HG03432 (cell line): Measurements from ENCODE around the gene PACS2.
"Not testable (repeated sequence)": the region's sequence is repeated elsewhere in the genome, so short reads cannot be mapped to it uniquely, and the experiment has no call there.

Experiments
- ATAC-seq: cut with Tn5 transposase; IDR thresholded peaks from one replicate; pipeline ENCODE4 v1.9.1; 2021; ENCODE audit warnings: mild to moderate bottlenecking, moderate library complexity; ENCODE audit not compliant: unreplicated experiment

PACS2 gene

DNA sequence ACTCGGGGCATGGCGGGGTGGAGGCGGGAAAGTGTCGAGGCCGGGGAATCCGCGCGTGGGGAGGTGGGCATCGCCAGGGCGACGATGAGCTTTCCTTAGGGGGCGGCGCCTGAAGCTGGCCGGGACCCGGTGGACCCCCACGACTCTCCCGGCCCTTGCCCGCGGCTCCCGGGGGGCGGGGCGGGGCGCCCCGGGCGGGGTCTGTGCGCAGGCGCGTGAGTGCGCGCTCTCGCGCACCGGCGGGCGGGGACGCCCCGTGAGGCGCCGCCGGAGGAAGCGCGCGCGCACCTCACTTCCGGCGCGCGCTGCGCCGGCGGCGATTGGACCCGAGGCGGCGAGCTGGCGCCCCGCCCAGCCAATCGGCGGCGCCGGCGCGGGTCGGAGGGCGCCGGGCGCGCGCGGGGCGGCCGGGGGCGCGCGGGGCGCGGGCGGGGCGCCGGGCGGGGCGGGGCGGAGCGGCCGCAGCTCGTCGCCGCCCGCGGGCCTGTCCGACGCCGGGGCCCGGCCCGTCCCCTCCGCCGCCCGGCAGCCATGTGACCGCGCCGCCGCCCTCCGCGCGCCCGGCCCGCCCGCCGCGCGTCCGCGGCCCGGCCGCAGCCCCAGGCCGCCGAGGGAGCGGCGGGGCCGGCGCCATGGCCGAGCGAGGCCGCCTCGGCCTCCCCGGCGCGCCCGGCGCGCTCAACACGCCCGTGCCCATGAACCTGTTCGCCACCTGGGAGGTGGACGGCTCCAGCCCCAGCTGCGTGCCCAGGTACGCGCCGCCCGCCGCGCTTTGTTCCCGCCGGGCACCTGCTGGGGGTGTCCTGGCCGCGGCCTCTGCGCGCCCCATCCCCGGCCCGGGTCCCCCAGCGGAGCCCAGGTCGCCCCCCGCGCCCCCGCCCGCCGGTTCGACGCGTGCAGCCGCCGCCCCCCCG, at the start of gene PACS2:
Gene PACS2 (plus strand): TSS at position 462 of the 914 bp plus-strand sequence. CDS start 171 bp downstream, at position 633.
- peak; percentile 70 for ATAC-seq

DNA sequence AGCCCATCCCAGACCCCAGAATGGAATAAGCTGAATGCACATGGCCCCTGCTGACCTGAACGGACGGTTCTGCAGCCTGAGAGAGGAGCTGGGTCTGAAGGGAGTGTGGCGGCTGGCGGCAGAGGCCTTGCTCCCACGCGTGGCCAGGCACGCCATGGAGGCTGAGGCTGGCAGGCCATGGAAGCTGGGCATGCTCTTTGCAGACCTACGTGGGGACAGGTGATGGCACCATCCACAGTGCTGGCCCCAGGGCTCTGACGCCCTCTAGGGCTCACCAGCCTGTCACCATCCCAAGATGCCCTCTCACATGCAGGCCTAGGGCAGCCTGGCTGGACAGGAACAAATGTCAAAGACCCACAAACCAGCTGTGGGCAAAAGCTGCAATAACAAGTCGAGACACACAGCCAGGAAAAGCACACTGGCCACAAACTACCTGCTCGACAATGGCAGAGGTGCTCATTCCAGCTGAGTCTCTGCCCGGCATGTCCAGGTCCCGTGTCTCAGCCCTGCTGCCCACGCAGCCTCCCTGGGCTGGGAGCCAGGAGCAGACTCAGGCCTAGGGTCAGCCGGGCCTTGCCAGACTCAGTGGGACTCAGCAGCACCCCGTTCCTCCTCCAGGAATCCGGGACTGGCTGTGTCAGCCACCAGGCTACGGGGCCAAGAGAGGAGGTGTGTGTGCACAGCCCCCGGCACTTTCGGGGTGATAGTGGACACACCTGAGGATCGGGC, 46.6 kb upstream of the PACS2 start:
- no peak for ATAC-seq

DNA sequence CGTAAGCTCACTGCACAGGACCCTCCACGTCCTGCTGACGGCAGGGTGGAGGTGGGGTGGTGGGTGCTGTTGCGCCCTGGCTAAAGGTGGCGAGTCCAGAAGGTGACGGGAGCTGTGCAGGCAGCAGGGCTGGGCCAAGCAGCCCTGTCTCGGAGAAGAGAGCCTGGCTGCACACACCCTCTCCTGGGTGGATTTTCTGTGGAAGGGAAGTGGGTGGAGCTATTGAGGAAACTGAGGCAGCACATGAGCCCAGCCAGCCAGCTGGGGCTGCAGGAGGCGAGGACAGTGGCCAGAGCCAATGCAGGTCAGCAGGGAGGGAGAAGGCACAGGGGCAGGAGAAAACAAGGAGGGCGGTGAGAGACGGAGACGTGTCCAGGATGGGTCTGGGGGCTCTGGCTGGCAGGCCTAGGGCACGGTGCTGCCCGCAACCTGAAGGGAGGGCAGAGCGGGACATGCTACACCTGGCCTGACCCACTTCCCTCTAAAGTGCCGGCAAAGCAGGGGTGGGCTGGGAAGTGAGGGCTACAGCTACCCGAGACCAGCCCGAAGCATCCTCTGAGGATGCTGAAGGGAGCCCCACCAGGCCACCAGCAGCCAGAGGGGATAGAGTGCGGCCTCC, 45.7 kb upstream of the PACS2 start:
- no peak for ATAC-seq

DNA sequence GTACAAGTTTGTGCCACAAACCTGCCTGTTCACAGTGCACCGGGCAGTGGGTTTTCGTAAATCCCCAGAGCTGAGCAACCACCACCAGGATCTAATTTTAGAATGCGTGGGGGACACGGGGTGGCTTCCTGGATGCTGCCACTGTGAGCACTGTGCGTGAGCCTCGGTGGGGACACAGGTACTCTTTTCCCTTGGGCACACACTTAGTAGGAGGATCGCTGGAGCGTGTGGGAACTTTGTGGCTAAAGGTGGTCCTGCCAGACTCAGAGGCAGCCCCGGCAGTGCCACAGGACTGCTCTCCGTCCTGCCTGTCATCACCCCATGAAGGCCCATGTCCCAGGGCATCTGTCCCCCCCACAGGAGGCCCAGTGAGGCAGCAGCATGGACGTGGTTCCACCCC, 45.1 kb upstream of the PACS2 start:
- ATAC-seq: no peak

DNA sequence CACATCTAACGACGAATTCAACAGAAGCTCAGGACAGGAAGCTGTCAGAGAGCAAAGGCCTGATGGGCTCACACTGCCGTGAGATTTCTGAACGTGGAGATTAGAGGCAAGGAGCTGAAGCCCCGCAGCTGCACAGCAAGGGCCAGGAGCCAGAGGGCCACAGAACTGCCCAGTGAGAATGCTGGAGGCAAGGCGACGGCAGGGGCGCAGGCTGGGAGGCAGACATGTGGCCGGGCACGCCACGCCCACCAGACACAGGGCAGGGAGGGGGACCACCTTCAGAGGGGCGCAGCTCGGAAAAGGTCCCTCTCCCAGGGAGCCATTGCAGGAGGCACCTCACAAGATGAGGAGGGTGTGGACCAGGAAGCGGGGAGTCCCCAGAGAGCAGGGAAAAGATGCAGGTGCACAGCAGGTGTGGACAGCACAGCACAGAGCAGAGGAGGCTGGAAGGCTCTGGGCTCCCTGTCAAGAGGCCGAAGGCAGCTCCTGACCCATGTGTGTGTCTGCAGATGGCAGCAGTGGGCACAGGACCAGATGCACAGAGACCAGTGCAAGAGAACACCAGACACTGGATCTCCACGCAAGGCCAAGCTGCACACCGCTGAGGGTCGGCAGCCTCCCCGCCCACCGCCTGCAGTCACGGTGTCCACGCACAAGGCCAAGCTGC, 43.2 kb upstream of the PACS2 start:
- no peak for ATAC-seq

DNA sequence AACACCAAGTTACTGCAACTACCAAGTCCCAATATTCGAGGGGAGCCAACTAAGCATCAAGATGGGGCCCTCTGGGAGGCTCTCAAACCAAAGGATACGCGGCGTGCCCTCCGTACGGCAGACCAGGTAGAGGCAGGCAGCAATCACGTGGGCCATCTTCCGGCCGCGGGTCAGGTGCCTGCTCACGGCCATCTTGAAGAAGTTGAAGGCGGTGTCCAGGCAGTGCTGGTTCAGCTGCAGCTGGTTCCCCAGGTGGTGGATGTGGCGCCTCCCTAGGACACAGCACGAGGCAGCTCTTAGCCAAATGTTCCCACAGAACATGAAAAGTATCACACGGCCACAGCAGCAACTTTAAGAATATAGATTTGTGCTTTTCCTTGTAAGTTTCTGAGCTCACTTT, 41.9 kb upstream of the PACS2 start:
- ATAC-seq: no peak

DNA sequence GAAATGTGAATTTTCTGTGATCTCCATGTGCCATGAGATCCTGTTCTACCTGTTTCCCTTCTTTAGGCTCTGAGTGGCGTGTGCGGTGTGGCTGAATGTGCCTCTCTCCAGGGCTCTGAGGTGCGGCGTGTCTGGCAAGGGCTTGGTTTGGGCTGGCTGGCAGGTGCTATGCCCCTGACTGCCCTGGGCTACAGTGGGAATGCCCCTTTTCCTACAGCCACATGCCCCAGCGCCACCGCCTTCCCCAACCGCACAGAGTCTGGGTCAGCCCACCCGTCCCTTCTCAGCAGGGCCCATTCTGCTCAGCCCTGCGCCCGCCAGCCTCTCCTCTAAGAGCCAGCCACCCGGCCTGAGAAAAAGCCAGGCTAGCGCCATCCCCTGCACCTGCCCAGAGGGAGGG, 41.5 kb upstream of the PACS2 start:
- no peak for ATAC-seq

DNA sequence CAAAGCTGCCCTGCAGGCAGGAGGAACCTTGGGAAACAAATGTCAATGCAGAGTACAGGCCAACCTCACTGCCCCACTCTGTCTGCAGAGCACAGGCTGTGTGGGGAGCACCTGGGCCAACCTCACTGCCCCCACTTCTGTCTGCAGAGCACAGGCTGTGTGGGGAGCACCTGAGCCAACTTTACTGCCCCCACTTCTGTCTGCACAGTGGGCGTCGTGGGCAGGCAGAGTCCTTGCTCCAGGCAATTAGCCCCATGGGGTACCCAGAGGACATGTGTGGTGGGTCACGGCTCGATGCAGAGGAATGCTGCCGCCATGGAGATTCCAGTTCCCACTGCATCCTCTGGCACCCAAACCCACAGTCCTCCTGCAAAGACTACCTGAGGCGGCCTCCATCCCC, 39.9 kb upstream of the PACS2 start:
- ATAC-seq: no peak

DNA sequence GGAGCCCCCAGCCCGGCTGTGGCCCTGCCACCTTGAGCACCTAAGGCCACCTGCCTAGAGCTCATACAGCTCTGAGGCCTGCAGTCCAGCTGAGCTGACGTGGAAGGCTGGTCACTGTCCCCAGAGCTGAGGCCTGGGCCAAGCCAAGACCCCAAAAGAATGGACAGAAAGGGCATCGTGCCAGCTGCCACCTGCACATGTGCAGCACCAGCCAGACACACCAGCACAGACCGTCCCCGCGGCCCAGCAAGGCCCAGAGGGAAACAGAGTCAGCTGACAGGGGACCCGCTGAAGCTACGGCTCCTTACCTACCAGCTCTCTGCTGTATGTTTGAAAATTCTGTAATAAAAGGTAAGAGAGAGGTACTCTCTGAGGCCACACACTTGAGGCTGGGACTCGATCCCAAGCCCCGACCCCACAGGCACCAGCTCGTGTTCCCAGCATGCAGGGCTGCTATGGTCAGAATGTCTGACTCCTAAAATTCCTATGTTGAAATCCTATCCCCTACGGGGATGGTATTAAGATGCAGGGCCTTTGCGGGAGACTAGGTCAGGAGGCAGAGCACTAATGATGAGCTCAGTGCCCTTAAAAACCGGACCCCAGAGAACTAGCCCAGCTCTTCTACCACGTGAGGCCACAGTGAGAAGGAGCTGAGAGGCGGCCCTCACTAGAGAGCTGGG, 39.1 kb upstream of the PACS2 start:
- ATAC-seq: no peak

DNA sequence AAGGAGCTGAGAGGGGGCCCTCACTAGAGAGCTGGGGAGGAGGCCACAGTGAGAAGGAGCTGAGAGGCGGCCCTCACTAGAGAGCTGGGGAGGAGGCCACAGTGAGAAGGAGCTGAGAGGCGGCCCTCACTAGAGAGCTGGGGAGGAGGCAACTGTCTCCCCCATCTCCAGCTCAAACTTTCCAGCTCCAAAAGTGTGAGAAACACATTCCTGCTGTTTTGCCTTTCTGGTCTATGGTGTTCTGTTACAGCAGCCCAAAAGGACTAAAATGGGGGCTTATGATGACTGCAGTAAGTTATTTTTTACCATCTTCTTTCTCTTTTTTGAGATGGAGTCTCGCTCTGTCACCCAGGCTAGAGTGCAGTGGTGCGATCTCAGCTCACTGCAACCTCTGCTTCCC, 37.1 kb upstream of the PACS2 start:
- not testable (repeated sequence) for ATAC-seq

DNA sequence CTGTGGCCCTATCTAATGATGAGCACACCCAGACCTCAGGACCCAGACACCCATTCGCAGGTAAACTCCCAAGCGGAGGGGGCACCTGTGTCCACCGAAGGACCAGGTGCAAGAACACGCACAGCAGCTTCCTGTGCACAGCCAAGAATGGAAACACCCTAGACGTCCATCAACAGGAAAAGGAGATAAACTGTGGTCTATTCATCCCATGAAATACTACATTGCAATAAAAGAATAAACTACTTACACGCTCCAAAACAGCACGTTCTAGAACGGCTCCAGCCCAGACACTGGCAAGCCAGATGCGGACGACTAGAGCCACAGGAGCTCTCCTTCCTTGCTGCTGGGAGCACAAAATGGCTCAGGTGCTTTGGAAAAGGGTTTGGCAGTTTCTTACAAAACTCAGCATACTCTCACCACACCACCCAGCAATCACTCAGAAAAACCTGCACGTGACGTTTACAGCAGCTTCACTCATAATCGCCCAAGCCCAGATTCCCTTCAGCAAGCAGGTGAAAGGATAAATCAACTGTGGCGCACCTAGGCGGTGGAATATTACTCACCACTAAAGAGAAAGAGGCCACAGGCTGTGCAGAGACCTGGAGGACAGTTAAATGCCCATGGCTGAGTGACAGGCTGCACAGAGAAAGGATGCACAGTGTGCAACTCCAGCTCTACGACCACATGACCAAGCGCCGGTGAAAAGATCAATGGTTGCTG, 34.7 kb upstream of the PACS2 start:
- no peak for ATAC-seq

DNA sequence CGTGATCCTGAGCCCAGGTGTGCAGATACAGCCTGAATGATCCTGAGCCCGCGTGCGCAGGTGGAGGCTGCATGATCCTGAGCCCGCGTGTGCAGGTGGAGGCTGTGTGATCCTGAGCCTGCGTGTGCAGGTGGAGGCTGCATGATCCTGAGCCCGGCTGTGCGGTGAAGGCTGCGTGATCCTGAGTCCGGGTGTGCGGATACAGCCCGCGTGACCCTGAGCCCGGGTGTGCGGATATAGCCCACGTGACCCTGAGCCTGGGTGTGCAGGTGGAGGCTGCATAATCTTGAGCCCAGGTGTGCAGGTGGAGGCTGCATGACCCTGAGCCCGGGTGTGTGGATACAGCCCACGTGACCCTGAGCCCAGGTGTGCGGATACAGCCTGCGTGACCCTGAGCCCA, 34.0 kb upstream of the PACS2 start:
- ATAC-seq: no peak

DNA sequence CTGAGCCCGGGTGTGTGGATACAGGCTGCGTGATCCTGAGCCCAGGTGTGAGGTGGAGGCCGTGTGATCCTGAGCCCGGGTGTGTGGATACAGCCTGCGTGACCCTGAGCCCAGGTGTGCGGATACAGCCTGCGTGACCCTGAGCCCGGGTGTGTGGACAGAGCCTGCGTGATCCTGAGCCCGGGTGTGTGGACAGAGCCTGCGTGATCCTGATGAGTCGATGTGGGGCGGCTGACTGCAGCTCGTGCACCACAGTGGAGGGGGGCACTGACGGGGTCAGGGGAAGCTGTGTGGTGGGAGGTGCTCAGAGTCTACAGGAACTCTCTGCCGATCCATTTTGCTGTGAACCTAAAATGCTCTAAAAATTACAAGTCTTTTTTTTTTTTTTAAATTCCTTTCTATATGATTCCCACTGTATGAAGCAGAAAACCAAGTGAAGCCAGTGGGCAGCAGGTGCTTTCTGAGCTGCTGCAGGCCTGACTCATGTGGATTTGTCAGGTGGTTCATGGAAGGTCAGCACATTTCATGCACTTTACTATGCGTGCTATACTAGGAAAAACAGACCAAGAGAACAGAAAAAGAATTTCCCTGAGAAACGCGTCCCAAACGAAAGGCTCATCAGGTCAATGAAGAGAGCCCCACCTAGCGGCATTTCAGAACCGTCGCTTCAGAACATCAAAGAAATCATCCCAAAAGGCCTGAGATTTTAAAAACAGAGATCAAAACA, 33.0 kb upstream of the PACS2 start:
- no peak for ATAC-seq

DNA sequence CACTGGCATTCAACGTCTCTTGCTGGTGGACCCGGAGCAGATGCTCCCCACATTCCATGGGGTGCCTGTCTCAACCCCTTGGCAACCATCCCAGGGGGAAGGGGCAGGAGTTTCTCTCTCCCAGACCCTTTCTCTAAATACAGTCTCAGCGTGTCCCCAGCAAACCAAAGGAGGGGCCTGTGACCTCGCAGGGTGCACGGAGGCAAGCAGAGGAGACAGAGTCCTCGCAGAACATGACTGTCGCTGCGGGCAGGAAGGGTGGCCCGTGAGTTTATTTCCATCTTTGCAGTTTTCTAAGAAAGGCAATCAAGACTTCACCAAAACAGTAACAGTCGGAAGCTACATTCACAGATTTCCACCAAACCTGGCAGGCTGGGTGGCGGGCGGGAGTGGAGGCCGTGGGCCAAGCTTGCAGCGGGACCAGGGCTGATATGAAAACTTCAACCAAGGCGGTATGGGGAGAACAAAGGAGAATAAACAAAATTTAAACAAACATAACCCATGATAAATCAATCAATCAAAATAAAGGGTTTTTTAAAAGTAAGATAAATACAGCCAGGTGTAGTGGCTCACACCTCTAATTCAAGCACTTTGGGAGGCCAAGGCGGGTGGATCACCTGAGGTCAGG, 32.3 kb upstream of the PACS2 start:
- ATAC-seq: no peak

DNA sequence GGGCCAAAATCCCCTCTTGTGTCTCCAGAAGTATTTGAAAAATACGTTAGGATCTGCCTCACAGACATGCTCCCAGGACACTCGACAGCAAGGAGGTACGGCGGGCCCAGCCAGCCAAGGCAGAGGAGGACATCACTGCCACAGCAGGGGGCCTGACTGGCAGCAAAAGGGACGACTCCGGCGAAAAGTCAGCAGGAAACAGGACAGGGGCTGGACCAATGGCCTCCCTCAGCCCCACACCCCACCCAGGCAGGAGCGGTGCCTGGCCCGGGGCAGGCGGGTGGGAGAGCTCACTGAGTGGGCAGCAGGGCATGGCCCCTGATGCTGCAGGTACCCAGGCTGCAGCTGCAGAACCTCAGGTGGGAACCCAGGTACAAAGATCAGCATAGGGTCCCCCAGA, 31.5 kb upstream of the PACS2 start:
- ATAC-seq: no peak

DNA sequence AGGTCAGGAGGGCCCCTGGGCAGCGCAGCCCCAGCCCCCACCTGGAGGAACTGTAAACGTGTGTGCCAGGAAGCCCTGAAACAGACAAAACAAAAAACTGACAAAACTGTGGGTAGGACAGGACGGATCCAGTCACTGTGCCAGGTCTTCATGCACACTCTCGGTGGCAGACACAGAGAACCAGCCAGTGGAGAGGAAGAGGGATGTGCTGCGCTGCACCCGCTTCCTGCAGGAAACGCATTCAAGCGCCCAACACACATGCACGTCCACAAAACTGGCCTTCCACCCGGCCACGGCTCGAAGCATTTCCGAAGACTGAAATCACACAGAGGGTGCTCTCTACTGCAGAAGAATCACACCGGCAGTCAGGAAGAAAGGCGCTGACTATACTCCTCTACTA, 30.6 kb upstream of the PACS2 start:
- ATAC-seq: no peak

DNA sequence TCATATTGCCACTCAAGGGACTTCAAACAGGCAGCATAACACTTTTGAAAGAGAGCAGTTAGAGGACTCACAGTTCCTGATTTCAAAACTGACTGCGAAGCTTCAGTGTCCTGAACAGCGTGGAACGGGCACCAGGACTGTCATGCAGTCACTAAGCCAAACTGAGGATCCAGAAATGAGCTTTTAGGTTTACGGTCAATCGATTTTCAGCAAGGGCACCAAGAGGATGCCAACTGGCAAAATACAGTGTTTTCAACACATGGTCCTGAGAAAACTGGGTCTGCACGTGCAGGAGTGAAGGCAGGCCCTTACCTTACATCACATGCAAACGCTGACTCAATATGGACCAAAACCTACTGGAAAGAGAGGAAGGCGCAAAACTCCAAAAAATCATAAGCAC, 29.4 kb upstream of the PACS2 start:
- ATAC-seq: no peak

DNA sequence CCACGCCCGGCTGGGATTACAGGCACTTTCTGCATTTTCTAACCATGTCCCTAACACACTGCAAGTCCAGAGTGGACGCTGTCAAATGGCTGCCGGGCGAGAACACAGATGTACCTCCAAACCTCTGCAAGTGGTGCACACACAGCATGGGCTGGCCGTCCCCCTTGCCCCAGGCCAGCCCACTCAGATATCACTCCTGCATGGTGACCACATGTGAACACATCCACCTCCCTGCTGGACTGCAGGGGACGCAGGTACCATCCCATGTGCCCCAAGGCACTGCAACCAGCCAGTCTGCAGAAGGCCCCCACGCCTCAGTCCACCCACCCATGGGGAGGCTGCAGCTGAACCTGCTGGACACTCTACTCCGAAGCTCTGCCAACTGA, 27.8 kb upstream of the PACS2 start:
- ATAC-seq: no peak
